GM21786 (cell line): ENCODE measurements around the gene JAG1.

Source experiments
- ATAC-seq: cut with Tn5 transposase; IDR thresholded peaks from one replicate; pipeline ENCODE4 v1.9.1; 2021; ENCODE audit not compliant: unreplicated experiment

JAG1 gene

GRCh38 chr20:10673842-10674683 lies at the start of gene JAG1:
Gene JAG1, minus strand, starts transcription at chr20:10673999. Its CDS starts 469 bp downstream, at chr20:10673530.
- ATAC-seq = peak; percentile 57

- ATAC-seq = no peak
Measured at GRCh38 chr20:10721976-10722375, 48.2 kb upstream of the JAG1 start.

- ATAC-seq = no peak
Measured at GRCh38 chr20:10721137-10721896, 47.5 kb upstream of the JAG1 start.

GRCh38 chr20:10720565-10720964 lies 46.8 kb upstream of the JAG1 start:
- ATAC-seq = no peak

- ATAC-seq = no peak
Measured at GRCh38 chr20:10719740-10720385, 46.1 kb upstream of the JAG1 start.

GRCh38 chr20:10718661-10719060 lies 44.9 kb upstream of the JAG1 start:
- no peak for ATAC-seq

- ATAC-seq = no peak
Measured at GRCh38 chr20:10716855-10717254, 43.1 kb upstream of the JAG1 start.

- ATAC-seq = no peak
Measured at GRCh38 chr20:10715035-10715434, 41.2 kb upstream of the JAG1 start.

- ATAC-seq = no peak
Measured at GRCh38 chr20:10714236-10714975, 40.6 kb upstream of the JAG1 start.

- ATAC-seq = no peak
Measured at GRCh38 chr20:10713161-10713560, 39.4 kb upstream of the JAG1 start.

GRCh38 chr20:10711903-10712451 lies 38.2 kb upstream of the JAG1 start:
- no peak for ATAC-seq

- ATAC-seq = no peak
Measured at GRCh38 chr20:10710991-10711775, 37.4 kb upstream of the JAG1 start.

- ATAC-seq = no peak
Measured at GRCh38 chr20:10709916-10710315, 36.1 kb upstream of the JAG1 start.

- ATAC-seq = no peak
Measured at GRCh38 chr20:10708351-10709185, 34.8 kb upstream of the JAG1 start.

GRCh38 chr20:10707791-10708190 lies 34.0 kb upstream of the JAG1 start:
- ATAC-seq = no peak

- ATAC-seq = no peak
Measured at GRCh38 chr20:10707068-10707467, 33.3 kb upstream of the JAG1 start.

GRCh38 chr20:10706460-10706811 lies 32.6 kb upstream of the JAG1 start:
- ATAC-seq = no peak

GRCh38 chr20:10705801-10706459 lies 32.1 kb upstream of the JAG1 start:
- no peak for ATAC-seq

- no peak for ATAC-seq
Measured at GRCh38 chr20:10701607-10702006, 27.8 kb upstream of the JAG1 start.
